Measurements from ENCODE around the gene PRR5. TPM values are rescaled to one million over a fixed set of nuclear protein-coding genes. Genes with fewer than 3 reads are reported as not detected.

PRR5 gene
- total RNA-seq, 1 donor from 2014 or later, result 17.5 TPM

GRCh38 chr22:44759001-44759400 is 57.0 kb downstream of the PRR5 start:
- H3K36me3 Mint-ChIP-seq (ENCODE audit: unreplicated experiment), result peaks cover 5% of the 10 kb centered on the region
- peaks cover 5% of the 10 kb centered on the region for H3K27me3 Mint-ChIP-seq (ENCODE audit: unreplicated experiment)
- H3K4me1 Mint-ChIP-seq (ENCODE audit: low read depth, unreplicated experiment), result no peaks in the 10 kb centered on the region
- H3K27ac Mint-ChIP-seq (ENCODE audit: unreplicated experiment), result no peak overlapping the region
- H3K9me3 Mint-ChIP-seq (ENCODE audit: unreplicated experiment), result peaks cover 9% of the 10 kb centered on the region
- no peak overlapping the region for H3K4me3 Mint-ChIP-seq (ENCODE audit: unreplicated experiment)
- no peak for DNase-seq
- no peak for TF ChIP-seq CTCF (IDR thresholded peaks at IDR 0.05; ENCODE audit: partially characterized antibody, unreplicated experiment)

- H3K4me1 Mint-ChIP-seq (ENCODE audit: low read depth, unreplicated experiment), result peaks cover 2% of the 10 kb centered on the region
- DNase-seq, result no peak
- H3K36me3 Mint-ChIP-seq (ENCODE audit: unreplicated experiment), result peaks cover 5% of the 10 kb centered on the region
- no peak overlapping the region for H3K27ac Mint-ChIP-seq (ENCODE audit: unreplicated experiment)
- no peak for TF ChIP-seq CTCF (IDR thresholded peaks at IDR 0.05; ENCODE audit: partially characterized antibody, unreplicated experiment)
- peaks cover 4% of the 10 kb centered on the region for H3K27me3 Mint-ChIP-seq (ENCODE audit: unreplicated experiment)
- H3K9me3 Mint-ChIP-seq (ENCODE audit: unreplicated experiment), result peaks cover 11% of the 10 kb centered on the region
- H3K4me3 Mint-ChIP-seq (ENCODE audit: unreplicated experiment), result no peak overlapping the region
Observed at GRCh38 chr22:44759430-44760310, 57.7 kb downstream of the PRR5 start.

DNA sequence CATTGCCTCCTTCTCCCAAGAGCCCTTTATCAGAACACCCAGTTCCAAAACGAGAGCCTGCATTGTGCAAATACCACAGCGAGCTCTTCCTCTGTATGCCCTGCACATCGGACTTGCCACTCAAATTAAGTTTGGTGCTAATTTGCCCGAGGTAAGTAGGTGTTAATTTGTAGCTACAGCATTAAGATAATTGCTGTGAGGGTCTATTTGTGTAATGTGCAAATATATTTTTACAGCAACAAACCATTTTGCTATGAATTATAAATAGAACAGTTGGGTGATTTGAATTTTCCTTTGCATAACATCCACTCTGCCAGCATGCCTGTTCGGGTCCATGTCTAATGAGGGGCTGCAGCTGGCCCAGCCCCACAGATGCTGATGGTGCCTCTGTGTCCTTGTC is 58.5 kb downstream of the PRR5 start:
- Mint-ChIP-seq H3K9me3 (ENCODE audit: unreplicated experiment) (peaks cover 11% of the 10 kb centered on the region), H3K4me3 (ENCODE audit: unreplicated experiment) (no peak overlapping the region), H3K4me1 (ENCODE audit: low read depth, unreplicated experiment) (peaks cover 3% of the 10 kb centered on the region), H3K27me3 (ENCODE audit: unreplicated experiment) (peaks cover 5% of the 10 kb centered on the region), H3K27ac (ENCODE audit: unreplicated experiment) (no peak overlapping the region), H3K36me3 (ENCODE audit: unreplicated experiment) (peaks cover 5% of the 10 kb centered on the region)
- DNase-seq, result no peak
- no peak for TF ChIP-seq CTCF (IDR thresholded peaks at IDR 0.05; ENCODE audit: partially characterized antibody, unreplicated experiment)

- TF ChIP-seq CTCF (IDR thresholded peaks at IDR 0.05; ENCODE audit: partially characterized antibody, unreplicated experiment), result no peak
- H3K36me3 Mint-ChIP-seq (ENCODE audit: unreplicated experiment), result peaks cover 5% of the 10 kb centered on the region
- H3K27me3 Mint-ChIP-seq (ENCODE audit: unreplicated experiment), result peaks cover 5% of the 10 kb centered on the region
- H3K4me3 Mint-ChIP-seq (ENCODE audit: unreplicated experiment), result no peak overlapping the region
- peaks cover 11% of the 10 kb centered on the region for H3K9me3 Mint-ChIP-seq (ENCODE audit: unreplicated experiment)
- H3K27ac Mint-ChIP-seq (ENCODE audit: unreplicated experiment), result no peak overlapping the region
- no peak for DNase-seq
- H3K4me1 Mint-ChIP-seq (ENCODE audit: low read depth, unreplicated experiment), result peaks cover 3% of the 10 kb centered on the region
Observed at GRCh38 chr22:44761025-44761424, 59.0 kb downstream of the PRR5 start.

- DNase-seq, result no peak
- H3K36me3 Mint-ChIP-seq (ENCODE audit: unreplicated experiment), result no peaks in the 10 kb centered on the region
- peak overlapping the region; percentile 22 for H3K27ac Mint-ChIP-seq (ENCODE audit: unreplicated experiment)
- no peak for TF ChIP-seq CTCF (IDR thresholded peaks at IDR 0.05; ENCODE audit: partially characterized antibody, unreplicated experiment)
- H3K4me3 Mint-ChIP-seq (ENCODE audit: unreplicated experiment), result no peak overlapping the region
- H3K4me1 Mint-ChIP-seq (ENCODE audit: low read depth, unreplicated experiment), result peaks cover 4% of the 10 kb centered on the region
- H3K9me3 Mint-ChIP-seq (ENCODE audit: unreplicated experiment), result peaks cover 10% of the 10 kb centered on the region
- H3K27me3 Mint-ChIP-seq (ENCODE audit: unreplicated experiment), result peaks cover 7% of the 10 kb centered on the region
Observed at GRCh38 chr22:44764373-44764772, 62.4 kb downstream of the PRR5 start.

Data from glutamatergic neuron (in vitro differentiated cells).